GM12875 (cell line): Measurements from ENCODE around the gene PCNX2.

Experiments used
- H3K4me3 ChIP-seq: one replicate; pipeline ENCODE4 v1.5.1; 2011; ENCODE audit warnings: low read depth, low read length, control low read depth
- TF ChIP-seq, protein P1 (sequence below): IDR thresholded peaks from 2 replicates; pipeline ENCODE4 v1.5.1; 2011; ENCODE audit warnings: low read depth, mild to moderate bottlenecking, control low read depth, inconsistent platforms, low read length, moderate library complexity, borderline replicate concordance; ENCODE audit not compliant: insufficient read depth

PCNX2 gene

DNA sequence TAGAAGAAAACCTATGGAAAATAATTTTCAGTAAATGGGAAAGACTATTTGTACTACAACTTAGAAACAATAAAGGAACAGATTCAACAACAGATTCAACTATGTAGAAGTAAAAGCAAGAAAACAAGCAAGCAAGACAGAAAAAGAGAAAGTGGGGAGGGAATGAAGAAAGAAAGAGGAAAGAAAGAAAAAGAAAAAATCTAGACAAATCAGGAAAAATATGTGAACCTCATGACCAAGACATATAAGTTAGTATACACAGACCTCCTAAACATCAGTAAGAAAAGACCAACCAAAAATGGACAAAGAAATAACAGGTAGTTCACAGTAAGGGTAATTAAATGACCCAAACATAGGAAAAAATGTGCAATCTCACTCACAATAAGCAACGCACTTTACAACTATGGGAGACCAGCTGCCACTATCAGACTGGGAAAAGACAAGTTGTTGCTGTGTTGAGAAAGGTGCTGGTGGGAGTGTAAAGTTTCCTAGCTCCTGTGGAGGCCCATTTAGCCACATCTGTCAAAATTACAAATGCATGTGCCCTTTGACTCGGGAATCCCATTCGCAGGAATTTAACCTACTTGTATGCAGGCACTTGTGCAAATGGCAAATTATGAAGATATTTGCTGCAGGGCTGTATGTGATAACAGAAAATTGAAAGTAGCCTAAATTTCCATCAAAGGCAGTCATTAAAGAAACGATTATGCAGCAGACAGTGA is 18.1 kb upstream of the PCNX2 start:
- TF ChIP-seq, protein P1, sequence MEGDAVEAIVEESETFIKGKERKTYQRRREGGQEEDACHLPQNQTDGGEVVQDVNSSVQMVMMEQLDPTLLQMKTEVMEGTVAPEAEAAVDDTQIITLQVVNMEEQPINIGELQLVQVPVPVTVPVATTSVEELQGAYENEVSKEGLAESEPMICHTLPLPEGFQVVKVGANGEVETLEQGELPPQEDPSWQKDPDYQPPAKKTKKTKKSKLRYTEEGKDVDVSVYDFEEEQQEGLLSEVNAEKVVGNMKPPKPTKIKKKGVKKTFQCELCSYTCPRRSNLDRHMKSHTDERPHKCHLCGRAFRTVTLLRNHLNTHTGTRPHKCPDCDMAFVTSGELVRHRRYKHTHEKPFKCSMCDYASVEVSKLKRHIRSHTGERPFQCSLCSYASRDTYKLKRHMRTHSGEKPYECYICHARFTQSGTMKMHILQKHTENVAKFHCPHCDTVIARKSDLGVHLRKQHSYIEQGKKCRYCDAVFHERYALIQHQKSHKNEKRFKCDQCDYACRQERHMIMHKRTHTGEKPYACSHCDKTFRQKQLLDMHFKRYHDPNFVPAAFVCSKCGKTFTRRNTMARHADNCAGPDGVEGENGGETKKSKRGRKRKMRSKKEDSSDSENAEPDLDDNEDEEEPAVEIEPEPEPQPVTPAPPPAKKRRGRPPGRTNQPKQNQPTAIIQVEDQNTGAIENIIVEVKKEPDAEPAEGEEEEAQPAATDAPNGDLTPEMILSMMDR: no peak
- H3K4me3 ChIP-seq: no peak overlapping the region

GRCh38 chr1:233304489-233305102 is 9.1 kb upstream of the PCNX2 start:
- TF ChIP-seq, protein P1: peak; percentile 61; the same call in 1 of the 2 replicates
- H3K4me3 ChIP-seq: no peak overlapping the region

- TF ChIP-seq, protein P1: no peak
- no peak overlapping the region for H3K4me3 ChIP-seq
These were observed 4.8 kb upstream of the PCNX2 start for GRCh38 chr1:233300326-233300725.

- H3K4me3 ChIP-seq: no peak overlapping the region
- TF ChIP-seq, protein P1: no peak
These were observed 3.9 kb upstream of the PCNX2 start for GRCh38 chr1:233299450-233299849.

DNA sequence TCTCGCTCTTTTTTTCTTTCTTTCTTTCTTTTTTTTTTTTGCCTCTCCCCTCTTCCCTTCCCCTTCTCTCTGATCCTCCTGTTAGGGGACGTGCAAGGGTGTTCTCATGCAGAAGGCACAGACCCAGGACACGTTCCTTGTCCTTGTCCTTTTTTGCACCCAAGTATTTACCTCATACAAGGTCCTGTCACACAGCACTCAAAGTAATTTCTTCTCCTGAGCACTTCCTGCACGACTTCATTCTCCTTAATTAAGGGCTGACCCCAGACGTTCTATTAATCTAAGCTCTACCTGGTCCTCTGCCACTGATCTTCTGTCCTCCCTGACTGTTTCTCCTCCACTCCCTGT is 424 bp upstream of the PCNX2 start:
- peak overlapping the region; percentile 83 for H3K4me3 ChIP-seq

GRCh38 chr1:233294913-233295236 is 650 bp downstream of the PCNX2 start:
- peak overlapping the region; percentile 83 for H3K4me3 ChIP-seq
- TF ChIP-seq, protein P1: no peak

More for the DNA sequence above, 424 bp upstream of the PCNX2 start:
- TF ChIP-seq, protein P1: no peak
